GM12872 (cell line): Measurements from ENCODE around the gene FLNC.

Experiments
- TF ChIP-seq, protein P1 (sequence below): IDR thresholded peaks from 3 replicates; pipeline ENCODE4 v1.5.1; 2011; ENCODE audit warnings: low read depth, mild to moderate bottlenecking, low read length, moderate library complexity; ENCODE audit not compliant: insufficient read depth

Gene FLNC

GRCh38 chr7:128876978-128877755, 47.0 kb downstream of the FLNC start:
- TF ChIP-seq, protein P1, sequence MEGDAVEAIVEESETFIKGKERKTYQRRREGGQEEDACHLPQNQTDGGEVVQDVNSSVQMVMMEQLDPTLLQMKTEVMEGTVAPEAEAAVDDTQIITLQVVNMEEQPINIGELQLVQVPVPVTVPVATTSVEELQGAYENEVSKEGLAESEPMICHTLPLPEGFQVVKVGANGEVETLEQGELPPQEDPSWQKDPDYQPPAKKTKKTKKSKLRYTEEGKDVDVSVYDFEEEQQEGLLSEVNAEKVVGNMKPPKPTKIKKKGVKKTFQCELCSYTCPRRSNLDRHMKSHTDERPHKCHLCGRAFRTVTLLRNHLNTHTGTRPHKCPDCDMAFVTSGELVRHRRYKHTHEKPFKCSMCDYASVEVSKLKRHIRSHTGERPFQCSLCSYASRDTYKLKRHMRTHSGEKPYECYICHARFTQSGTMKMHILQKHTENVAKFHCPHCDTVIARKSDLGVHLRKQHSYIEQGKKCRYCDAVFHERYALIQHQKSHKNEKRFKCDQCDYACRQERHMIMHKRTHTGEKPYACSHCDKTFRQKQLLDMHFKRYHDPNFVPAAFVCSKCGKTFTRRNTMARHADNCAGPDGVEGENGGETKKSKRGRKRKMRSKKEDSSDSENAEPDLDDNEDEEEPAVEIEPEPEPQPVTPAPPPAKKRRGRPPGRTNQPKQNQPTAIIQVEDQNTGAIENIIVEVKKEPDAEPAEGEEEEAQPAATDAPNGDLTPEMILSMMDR: no peak

DNA sequence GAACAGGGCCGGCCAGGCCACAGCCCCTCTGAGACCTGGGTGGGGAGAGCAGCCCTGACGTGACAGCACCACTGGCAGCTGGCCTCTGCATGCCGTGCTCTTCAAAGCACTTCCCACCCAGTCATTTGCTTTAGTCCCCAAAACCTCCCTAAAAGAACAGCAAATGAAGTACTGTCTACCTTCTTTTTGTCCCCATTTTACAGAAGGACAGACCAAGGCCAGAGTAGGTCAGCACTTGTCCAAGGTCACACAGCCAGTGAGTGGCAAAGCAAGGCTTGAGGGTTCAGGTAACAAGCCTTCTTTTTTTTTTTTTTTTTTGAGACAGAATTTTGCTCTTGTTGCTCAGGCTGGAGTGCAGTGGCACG, 47.5 kb downstream of the FLNC start:
- TF ChIP-seq, protein P1: no peak

DNA sequence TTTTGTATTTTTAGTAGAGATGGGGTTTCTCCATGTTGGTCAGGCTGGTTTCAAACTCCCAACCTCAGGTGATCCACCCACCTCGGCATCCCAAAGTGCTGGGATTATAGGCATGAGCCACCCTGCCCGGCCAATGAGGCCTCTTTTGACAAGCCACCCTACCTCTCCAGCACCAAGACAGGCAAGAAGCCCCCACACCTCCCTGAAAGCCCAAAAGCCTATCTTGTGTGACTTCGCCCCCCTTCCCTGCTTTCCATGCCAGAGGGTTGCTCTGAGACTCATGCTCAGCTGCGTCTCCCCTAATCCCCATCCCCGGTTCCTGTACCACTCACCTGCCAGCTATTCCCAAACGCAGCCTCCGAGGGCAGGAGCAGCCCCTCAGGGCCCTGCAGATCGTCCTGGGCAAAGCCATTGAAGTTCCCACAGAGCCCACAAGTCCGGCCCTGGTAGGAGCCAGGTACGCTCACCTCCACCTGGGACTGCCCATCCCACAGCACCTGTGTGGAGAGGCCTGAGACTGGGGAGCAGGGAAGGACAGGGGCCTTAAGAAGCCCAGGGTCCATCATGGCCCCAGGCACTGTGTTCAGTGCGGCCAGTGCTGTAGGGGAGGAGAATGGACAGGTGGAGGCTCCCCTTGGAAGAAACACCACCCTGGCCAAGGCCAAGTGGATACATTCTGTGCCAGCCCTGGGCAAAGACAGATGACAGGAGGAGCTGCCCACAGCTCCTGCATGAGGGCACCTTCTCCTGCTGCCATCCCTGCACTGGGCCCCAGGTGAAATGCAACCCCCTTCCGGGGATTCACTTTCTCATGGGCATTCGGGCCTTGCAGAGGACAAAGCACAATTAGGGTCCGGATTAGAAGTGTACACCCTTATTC, 48.3 kb downstream of the FLNC start:
- TF ChIP-seq, protein P1: no peak

- TF ChIP-seq, protein P1: no peak
These were observed 49.3 kb downstream of the FLNC start for GRCh38 chr7:128879461-128879938.

DNA sequence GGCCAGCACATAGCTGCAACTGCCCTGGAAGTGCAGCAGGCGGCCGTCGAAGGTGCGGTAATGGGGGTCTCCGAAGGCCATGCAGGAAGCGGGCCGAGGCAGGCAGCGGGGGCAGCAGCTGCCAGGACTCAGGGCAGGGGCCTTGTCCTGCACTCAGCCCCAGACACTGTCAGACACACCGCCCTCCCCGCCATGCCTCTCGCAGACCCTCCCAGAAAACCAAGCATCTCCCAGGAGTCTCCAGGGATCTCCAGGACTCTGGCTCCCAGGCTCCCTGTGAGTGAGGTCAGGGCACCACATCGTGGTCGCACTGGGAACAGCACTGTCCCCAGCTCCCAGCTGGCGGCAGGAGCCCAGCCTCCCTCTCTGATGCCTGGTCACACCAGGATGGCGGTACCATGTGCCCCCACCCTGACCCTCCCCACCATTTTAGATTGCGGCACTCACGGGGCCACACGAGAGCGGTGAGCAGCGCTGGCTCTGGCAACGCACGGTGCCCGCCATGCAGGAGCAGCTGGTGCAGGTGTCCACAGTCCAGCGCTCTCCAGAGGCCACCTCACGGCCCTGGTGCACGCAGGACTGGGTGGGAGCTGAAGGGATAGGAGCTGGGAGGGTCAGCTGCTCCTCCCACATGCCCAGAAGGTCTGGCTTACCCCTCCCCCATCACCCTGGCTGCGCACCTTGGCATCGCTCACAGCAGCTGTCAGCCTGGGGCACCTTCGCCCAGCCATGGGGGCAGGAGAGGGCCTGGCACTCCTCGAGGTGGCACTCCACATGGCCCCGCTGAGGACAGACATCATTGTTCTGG, 49.9 kb downstream of the FLNC start:
- TF ChIP-seq, protein P1: peak; percentile 78

DNA sequence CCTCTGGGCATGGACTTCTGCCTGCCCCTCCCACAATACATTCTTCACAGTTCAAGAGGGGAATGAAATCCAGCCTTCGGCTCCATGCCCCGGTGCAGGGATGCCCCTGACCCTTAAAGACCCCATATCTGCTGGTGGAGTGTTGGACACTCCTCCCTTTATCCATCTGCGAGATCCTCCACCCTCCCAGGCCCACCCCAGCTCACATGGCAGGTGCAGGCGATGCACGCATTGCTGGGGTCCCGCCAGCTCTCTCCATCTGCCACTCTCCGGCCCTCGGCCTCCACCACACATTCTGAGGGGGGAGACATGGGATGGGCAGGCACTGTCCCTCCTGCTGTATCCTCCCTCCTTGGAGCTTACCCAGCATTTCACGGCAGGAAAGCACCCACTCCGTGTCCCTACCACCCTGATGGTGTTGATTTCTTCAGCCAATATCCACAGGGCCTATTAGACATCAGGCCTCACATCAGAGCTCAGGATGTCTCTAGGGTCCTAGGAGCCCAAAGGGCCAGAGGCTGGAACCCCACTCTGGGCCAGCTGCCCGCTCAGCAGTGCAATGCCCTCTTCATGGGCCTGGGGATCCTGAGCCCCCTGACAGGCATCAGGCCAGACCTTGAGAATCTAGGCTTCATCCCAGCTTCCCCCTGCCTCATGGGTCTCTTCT, 50.7 kb downstream of the FLNC start:
- TF ChIP-seq, protein P1: no peak
